Left colon (tissue), 2 donors: ENCODE data around the gene GPC5. TPM values are rescaled to one million over a fixed set of nuclear protein-coding genes. Genes with fewer than 3 reads are reported as not detected.
"Not testable (repeated sequence)": the region's sequence is repeated elsewhere in the genome, so short reads cannot be mapped to it uniquely, and the experiment has no call there.

Experiments used
- ATAC-seq: fragments of 200-7000 bp; cut with Tn5 transposase; one replicate; pipeline ENCODE4 v1.9.1; 2020; ENCODE audit warnings: mild to moderate bottlenecking, moderate library complexity
- DNase-seq, 2 donors: peaks; one replicate each; pipeline ENCODE4 v3.0.0-alpha.2; 2020
- intact Hi-C, 2 donors: fragments of 100-400 bp; cut with DNase I in 1 of 2; cut with micrococcal nuclease in 1 of 2; formaldehyde crosslinking; loops; one replicate each; pipeline versions ENCODE4 v1.11.2 to v1.14.0; 2022; cut with DNase I, micrococcal nuclease
- long read RNA-seq: library from polyadenylated mRNA; unstranded; transcript quantifications from one replicate; pipeline ENCODE4 v2.0.0, GENCODE V29; 2021
- total RNA-seq, 2 donors: library from RNA; stranded (reverse); fragmentation: NEBNext Ultra II Directional; extraction: Animal tissue kit (Norgen Biotek cat#: 25700); gene quantifications; one replicate each; pipeline ENCODE4 v1.2.1, GENCODE V29; 2021
- donor health status: DM: no; HTN: no; CAD: no.
- donor health status: DM: yes; HTN: yes; CAD: no.

Gene GPC5
- under 1 TPM; 0.22 to 0.24 TPM for total RNA-seq
- long read RNA-seq, result 0 reads

- peak; percentile 100 for ATAC-seq
- intact Hi-C loops, result no loop called here
- DNase-seq, result peak; percentile 65 to 86
Measured at GRCh38 chr13:91398413-91399188, at the start of gene GPC5. TSS of gene GPC5 (plus strand) at chr13:91398621.

- DNase-seq (peak; percentile 87 to 98), ATAC-seq (peak; percentile 63)
- intact Hi-C loops, result no loop called here
Measured at GRCh38 chr13:91348906-91349435, 49.5 kb upstream of the GPC5 start.

GRCh38 chr13:91349992-91350911, 48.2 kb upstream of the GPC5 start:
- DNase-seq (no peak), ATAC-seq (no peak)
- intact Hi-C loops, result no loop called here

- intact Hi-C loops, result no loop called here
- ATAC-seq, result no peak
- DNase-seq, result no peak
Measured at GRCh38 chr13:91351123-91351522, 47.3 kb upstream of the GPC5 start.

GRCh38 chr13:91351980-91352379, 46.4 kb upstream of the GPC5 start:
- ATAC-seq (no peak), DNase-seq (no peak)
- intact Hi-C loops, result no loop called here

- ATAC-seq, DNase-seq, intact Hi-C loops: not testable (repeated sequence)
Measured at GRCh38 chr13:91352891-91353290, 45.5 kb upstream of the GPC5 start.

GRCh38 chr13:91353494-91353893, 44.9 kb upstream of the GPC5 start:
- intact Hi-C loops, result no loop called here
- DNase-seq (no peak), ATAC-seq (no peak)

GRCh38 chr13:91355099-91355825, 43.2 kb upstream of the GPC5 start:
- ATAC-seq, result no peak
- intact Hi-C loops, result no loop called here
- no peak for DNase-seq

GRCh38 chr13:91355826-91356710, 42.4 kb upstream of the GPC5 start:
- intact Hi-C loops, result no loop called here
- DNase-seq (no peak), ATAC-seq (no peak)

- DNase-seq (no peak), ATAC-seq (no peak)
- intact Hi-C loops, result no loop called here
Measured at GRCh38 chr13:91356919-91357612, 41.4 kb upstream of the GPC5 start.

- intact Hi-C loops, result no loop called here
- ATAC-seq (no peak), DNase-seq (no peak)
Measured at GRCh38 chr13:91357613-91358386, 40.6 kb upstream of the GPC5 start.

- DNase-seq, result no peak
- peak; percentile 64 for ATAC-seq
- intact Hi-C loops, result no loop called here
Measured at GRCh38 chr13:91358387-91358782, 40.0 kb upstream of the GPC5 start.

GRCh38 chr13:91359111-91359510, 39.3 kb upstream of the GPC5 start:
- DNase-seq (no peak), ATAC-seq (no peak)
- intact Hi-C loops, result no loop called here

- ATAC-seq (no peak), DNase-seq (no peak)
- intact Hi-C loops, result no loop called here
Measured at GRCh38 chr13:91359631-91360030, 38.8 kb upstream of the GPC5 start.

- no peak for ATAC-seq
- DNase-seq, result no peak
- intact Hi-C loops, result no loop called here
Measured at GRCh38 chr13:91360246-91360751, 38.1 kb upstream of the GPC5 start.

GRCh38 chr13:91361755-91362271, 36.6 kb upstream of the GPC5 start:
- intact Hi-C loops, result no loop called here
- DNase-seq, result no peak
- no peak for ATAC-seq
